ENCODE data around the gene BAZ2B. TPM values are rescaled to one million over a fixed set of nuclear protein-coding genes. Genes with fewer than 3 reads are reported as not detected.

BAZ2B gene
- polyA plus RNA-seq, 2 of the 4 experiments (the other 2 are of a cell fraction) = 19.6 to 50.6 TPM

- ChIA-PET CTCF (no interaction called here), POLR2A (no interaction called here)
- Histone ChIP-seq H3K27ac (no peak overlapping the region), H3K4me1 (no peaks in the 10 kb centered on the region), H3K4me2 (no peak overlapping the region), H3K9me3 (no peaks in the 10 kb centered on the region), H3K4me3 (no peak overlapping the region)
- TF ChIP-seq HEYL (CRISPR knock-in tag; IDR thresholded peaks at IDR 0.05) (no peak), MAX (IDR thresholded peaks at IDR 0.05) (no peak), SMC3 (IDR thresholded peaks at IDR 0.05) (no peak), GATA3 (IDR thresholded peaks at IDR 0.05; ENCODE audit: borderline replicate concordance) (no peak), KDM5A (IDR thresholded peaks at IDR 0.05) (no peak), ZSCAN20 (CRISPR knock-in tag; IDR thresholded peaks at IDR 0.05) (no peak), USF2 (IDR thresholded peaks at IDR 0.05) (no peak), JUN (IDR thresholded peaks at IDR 0.05) (no peak), CHD2 (IDR thresholded peaks at IDR 0.05; ENCODE audit: low read length, partially characterized antibody) (no peak), FOSB (CRISPR knock-in tag; IDR thresholded peaks at IDR 0.05) (no peak), RAD21 (conservative IDR thresholded peaks at IDR 0.05 in 1 of 2, IDR thresholded peaks at IDR 0.05 in 1 of 2) (no peak)
- WGBS (ENCODE audit: missing lambda C conversion rate) = 85% methylated on average over 1 of the region's 1 CpG
- ATAC-seq (no peak), FAIRE-seq (no peak), DNase-seq (ENCODE audit: low read depth in 1 of 2, low spot score in 1 of 2) (no peak)
Observed at GRCh38 chr2:159411460-159411859, 204.9 kb downstream of the BAZ2B start.

- WGBS (ENCODE audit: missing lambda C conversion rate) = 87% methylated on average over 5 of the region's 5 CpGs
- Histone ChIP-seq H3K27ac (no peak overlapping the region), H3K4me1 (no peaks in the 10 kb centered on the region), H3K4me3 (no peak overlapping the region), H3K9me3 (no peaks in the 10 kb centered on the region), H3K4me2 (no peak overlapping the region)
- ATAC-seq (no peak), DNase-seq (ENCODE audit: low read depth in 1 of 2, low spot score in 1 of 2) (no peak), FAIRE-seq (no peak)
- no peak for TF ChIP-seq FOXS1 (CRISPR knock-in tag; IDR thresholded peaks at IDR 0.05)
- TF ChIP-seq MYC (IDR thresholded peaks at IDR 0.05; ENCODE audit: borderline replicate concordance, low read length) = no peak
- TF ChIP-seq TP53 (CRISPR knock-in tag; IDR thresholded peaks at IDR 0.05) = no peak
- TF ChIP-seq NFE2L2 (conservative IDR thresholded peaks at IDR 0.05; ENCODE audit: low read length) = no peak
- TF ChIP-seq CBX8 (IDR thresholded peaks at IDR 0.05) = no peak
- TF ChIP-seq HDAC2 (IDR thresholded peaks at IDR 0.05) = no peak
- no peak for TF ChIP-seq ZNF302 (CRISPR knock-in tag; IDR thresholded peaks at IDR 0.05)
- TF ChIP-seq ATOH8 (CRISPR knock-in tag; IDR thresholded peaks at IDR 0.05; ENCODE audit: low read depth) = no peak
- no peak for TF ChIP-seq NR3C1 (IDR thresholded peaks at IDR 0.05)
- POLR2A ChIA-PET = no interaction called here
- CTCF ChIA-PET = interaction anchor here (0.6 kb wide), 1 partner anchor 234 kb away, joined by 3 read pairs; no protein-coding TSS in a partner anchor
Observed at GRCh38 chr2:159410276-159410675, 206.1 kb downstream of the BAZ2B start.

GRCh38 chr2:159409116-159409800, 207.1 kb downstream of the BAZ2B start:
- no peak overlapping the region for H3K4me3 ChIP-seq
- H3K4me1 ChIP-seq = no peaks in the 10 kb centered on the region
- no peak for FAIRE-seq
- H3K27ac ChIP-seq = no peak overlapping the region
- 75% methylated on average over 3 of the region's 3 CpGs for WGBS (ENCODE audit: missing lambda C conversion rate)
- H3K9me3 ChIP-seq = no peaks in the 10 kb centered on the region
- H3K4me2 ChIP-seq = no peak overlapping the region
- POLR2A ChIA-PET = no interaction called here
- DNase-seq (ENCODE audit: low read depth in 1 of 2, low spot score in 1 of 2) = no peak
- CTCF ChIA-PET = no interaction called here
- no peak for ATAC-seq
- TF ChIP-seq BHLHE40 (IDR thresholded peaks at IDR 0.05; ENCODE audit: low read depth, low read length) = no peak
- TF ChIP-seq ZC3H11A (IDR thresholded peaks at IDR 0.05) = no peak
- TF ChIP-seq FOXS1 (CRISPR knock-in tag; IDR thresholded peaks at IDR 0.05) = no peak
- TF ChIP-seq HEYL (CRISPR knock-in tag; IDR thresholded peaks at IDR 0.05) = no peak
- TF ChIP-seq ESRRA (IDR thresholded peaks at IDR 0.05; ENCODE audit: borderline replicate concordance, low read length) = no peak
- no peak for TF ChIP-seq KDM5A (IDR thresholded peaks at IDR 0.05)
- TF ChIP-seq MAZ (IDR thresholded peaks at IDR 0.05; ENCODE audit: borderline replicate concordance, low read depth, low read length) = no peak
- TF ChIP-seq E2F6 (IDR thresholded peaks at IDR 0.05; ENCODE audit: borderline replicate concordance, low read depth) = no peak
- TF ChIP-seq HES2 (IDR thresholded peaks at IDR 0.05) = no peak
- no peak for TF ChIP-seq FOSB (CRISPR knock-in tag; IDR thresholded peaks at IDR 0.05)
- no peak for TF ChIP-seq ELK1 (IDR thresholded peaks at IDR 0.05; ENCODE audit: low read depth, low read length)
- TF ChIP-seq JUN (IDR thresholded peaks at IDR 0.05) = no peak
- no peak for TF ChIP-seq HDAC2 (IDR thresholded peaks at IDR 0.05)
- TF ChIP-seq PBX3 (IDR thresholded peaks at IDR 0.05) = no peak
- no peak for TF ChIP-seq NR3C1 (IDR thresholded peaks at IDR 0.05)
- TF ChIP-seq POLR2AphosphoS2 (conservative IDR thresholded peaks at IDR 0.05; ENCODE audit: low read length) = no peak
- no peak for TF ChIP-seq GATA3 (IDR thresholded peaks at IDR 0.05; ENCODE audit: borderline replicate concordance)
- TF ChIP-seq SMC3 (IDR thresholded peaks at IDR 0.05) = no peak

Measured in A549 (cell line).